NCI-H446 (cell line): ENCODE measurements around the gene ZNF814.
"Not testable (repeated sequence)": the region's sequence is repeated elsewhere in the genome, so short reads cannot be mapped to it uniquely, and the experiment has no call there.

ENCODE experiments used
- DNase-seq, 2 experiments: peaks; one replicate each; lab custom pipeline; 2025; lab: John Stamatoyannopoulos, UW

Gene ZNF814

DNA sequence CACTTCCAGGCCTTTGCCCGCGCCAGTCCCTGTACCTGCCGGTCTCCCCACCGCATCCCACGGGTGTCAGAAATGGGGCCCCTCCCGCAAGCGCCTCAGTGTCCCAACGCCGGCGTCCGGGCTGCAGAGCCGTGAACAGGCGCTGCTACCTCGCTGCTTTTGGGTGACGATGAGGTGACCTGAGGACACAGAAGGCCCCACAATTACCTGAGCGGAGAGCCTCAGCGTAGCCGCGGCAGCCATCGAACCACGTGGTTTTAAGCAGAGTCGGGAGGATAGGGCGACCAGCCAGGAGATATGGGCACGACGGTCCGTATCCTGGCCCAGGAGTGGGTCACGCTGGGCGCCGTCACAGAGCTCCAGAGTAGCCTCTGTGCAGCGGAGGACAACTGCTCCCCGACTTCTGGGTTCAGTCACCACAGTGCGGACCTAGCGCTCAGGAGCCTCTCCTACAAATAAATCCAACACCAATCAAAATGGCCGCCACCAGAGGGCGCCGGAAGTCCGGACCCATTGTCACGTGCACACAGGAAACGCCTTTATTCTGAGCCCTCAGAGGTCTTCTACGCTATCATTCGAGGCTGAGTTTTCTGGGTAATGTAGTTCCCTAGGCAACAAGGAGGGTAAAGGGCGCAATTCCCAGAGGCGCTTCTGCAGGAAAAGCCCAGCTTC lies at the start of gene ZNF814:
ZNF814 (minus strand) TSS at position 478 of the 672 bp plus-strand sequence; CDS start at position 243, 235 bp downstream.
- DNase-seq = no peak

DNA sequence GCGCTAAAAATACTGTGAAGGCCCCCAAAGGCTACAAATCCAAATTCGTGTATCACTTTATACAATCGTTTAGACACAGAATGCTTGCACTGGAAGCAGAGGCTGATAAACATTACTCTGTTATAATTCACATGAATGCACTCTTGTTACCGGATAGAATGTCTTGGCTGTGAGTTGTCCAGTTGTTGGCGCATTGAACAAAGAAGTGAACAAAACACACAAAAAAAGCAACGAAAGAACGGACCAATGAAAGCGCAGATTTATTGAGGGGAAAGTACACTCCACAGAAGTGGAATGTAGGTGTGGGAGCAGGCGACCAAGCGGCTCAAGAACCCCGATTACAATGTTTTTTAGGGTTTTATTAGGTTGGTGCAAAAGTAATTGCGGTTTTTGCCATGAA lies 46.9 kb upstream of the ZNF814 start:
- no peak for DNase-seq

DNA sequence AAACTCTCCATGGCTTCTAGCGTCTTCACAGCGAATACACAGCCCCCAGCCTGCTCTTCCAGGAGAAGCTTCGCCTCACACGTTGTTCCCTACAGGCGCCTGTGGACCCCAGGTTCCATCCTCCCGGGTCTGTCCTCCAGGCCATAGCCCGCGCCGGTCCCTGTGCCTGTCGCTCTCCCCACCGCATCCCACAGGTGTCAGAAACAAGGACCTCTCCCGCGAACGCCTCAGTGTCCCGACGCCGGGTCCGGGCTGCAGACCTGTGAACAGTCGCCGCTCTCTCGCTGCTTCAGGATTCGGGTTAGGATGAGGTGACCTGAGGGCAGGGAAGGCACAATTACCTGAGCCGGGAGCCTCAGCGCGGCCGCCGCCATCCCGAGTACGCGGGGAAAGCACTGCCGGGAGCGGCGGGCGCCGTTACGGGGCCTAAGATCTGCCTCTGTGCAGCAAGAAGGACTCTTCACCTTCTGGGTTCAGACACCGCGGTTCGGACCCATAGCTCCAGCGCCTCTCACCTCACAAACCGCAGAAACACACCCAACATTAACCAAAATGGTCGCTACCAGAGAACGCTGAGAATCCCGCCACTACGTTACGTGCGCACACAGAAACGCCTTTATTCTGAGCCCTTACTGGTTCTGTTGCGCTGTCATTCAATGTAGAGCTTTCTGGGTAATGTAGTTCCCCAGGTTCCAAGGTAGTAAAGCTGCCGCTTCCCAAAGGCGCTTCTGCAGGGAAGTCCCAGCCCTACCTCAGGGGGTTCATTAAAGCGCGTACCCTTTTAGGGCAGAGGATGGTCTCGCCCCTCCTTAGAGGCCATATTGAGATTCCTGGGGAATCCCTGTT lies 46.2 kb upstream of the ZNF814 start, which contains the start of gene ZNF418:
ZNF418 (minus strand) TSS at position 583 of the 846 bp plus-strand sequence. CDS start 1,580 bp downstream, outside the sequence.
- DNase-seq = no peak

DNA sequence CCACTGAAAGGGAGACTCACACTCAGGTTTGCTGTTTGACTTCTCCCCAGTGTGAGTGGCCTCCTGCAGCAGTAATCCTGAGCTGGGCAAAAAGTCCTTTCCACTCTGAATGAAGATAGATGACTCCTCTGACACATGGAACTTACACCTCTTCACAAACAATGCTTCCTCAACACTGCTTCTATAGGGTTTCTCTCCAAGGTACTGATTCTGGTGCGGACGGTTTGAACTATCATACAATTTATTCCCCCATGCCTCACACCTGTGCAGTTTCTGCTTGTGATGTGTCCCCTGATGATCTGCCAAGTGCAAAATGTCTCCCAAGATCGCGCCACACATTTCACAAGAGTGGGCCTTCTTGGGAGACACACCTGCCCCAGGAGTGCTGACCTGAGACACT lies 38.8 kb upstream of the ZNF814 start:
- no peak for DNase-seq

DNA sequence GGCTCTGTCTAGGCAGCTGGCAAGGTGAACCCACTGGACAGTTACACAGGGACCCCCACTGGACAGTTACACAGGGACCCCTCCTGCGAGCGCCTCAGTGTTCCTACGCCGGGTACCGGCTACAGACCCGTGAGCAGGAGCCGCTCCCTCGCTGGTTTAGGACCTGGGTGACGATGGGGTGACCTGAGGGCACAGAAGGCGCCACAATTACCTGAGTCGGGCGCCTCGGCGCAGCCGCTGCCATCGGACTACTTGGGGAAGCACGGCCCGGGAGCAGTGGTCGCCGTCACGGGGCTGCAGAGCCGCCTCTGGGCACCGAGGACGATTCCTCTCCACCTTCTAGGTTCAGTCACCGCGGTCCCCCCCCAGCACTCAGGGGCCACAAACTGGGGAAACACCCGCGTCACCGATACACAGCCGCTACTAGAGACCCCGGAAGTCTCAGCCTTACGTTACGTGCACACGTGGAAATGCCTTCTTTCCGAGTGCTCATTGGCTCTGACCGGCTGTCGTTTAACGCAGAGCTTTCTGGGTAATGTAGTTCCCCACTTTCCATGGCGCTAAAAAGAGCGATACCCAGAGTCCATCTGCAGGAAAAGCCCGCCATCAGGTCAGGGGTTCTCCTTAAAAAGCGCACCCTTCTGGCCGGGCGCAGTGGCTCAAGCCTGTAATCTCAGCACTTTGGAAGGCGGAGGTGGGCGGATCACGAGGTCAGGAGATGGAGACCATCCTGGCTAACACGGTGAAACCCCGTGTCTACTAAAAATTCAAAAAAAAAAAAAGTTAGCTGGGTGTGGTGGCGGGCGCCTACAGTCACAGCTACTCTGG lies 27.5 kb upstream of the ZNF814 start, which contains the start of gene ZNF417:
ZNF417 (minus strand) TSS at position 425 of the 828 bp plus-strand sequence; CDS start at position 244, 181 bp downstream.
- DNase-seq = peak; percentile 79 to 94

DNA sequence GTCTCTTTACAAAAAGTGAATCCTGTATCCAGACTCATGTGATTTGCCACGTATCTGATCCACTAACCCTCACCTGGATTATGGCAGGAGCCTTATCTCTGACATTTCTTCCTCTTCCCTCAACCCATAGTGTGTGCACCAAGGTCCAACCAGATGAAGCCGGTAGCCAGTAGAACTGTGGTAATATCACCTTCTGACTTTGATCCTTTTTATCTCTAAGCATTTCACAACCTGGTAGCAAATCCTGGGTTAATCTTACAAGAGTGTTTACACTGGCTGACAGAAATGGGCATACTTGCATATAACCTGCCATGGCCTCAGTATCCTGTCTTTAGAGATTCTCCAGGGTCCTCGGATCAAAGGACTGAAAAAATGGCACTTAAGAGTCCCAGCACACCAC lies 25.7 kb upstream of the ZNF814 start:
- no peak for DNase-seq

DNA sequence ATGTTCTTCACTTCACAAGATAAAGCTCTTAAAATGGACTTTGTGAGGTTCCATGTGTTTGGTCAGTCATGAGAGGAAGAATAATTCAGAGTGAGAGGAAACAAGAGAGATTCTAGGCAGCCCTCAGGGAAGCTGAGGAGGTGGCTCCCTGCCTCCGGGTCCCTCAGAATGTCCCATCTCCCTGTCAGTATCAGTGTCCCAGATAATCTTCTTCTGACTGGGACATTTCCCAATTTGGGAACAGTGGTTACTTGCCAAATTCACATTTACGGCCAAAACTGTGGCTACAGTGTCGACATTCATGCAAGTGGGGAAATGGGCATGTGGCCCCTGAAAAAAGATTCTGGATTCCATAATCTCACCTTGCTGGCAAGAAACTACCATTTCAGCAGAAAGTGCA lies 18.6 kb upstream of the ZNF814 start:
- DNase-seq = no peak

DNA sequence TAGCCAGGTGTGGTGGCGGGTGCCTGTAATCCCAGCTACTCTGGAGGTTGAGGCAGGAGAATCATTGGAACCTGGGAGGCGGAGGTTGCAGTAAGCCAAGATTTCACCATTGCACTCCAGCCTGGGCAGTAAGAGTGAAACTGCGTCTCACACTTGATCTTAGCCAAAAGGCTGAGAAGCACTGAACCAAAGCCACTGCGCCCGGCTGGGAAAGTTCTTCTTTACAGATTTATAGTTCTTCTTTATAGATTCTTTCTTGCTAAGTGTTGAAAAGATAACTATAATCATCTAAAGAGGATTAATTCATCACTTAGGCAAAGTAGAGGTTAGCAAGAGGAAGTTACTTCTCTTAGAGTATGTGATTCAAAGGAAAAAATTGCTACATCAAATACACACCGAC lies 16.4 kb upstream of the ZNF814 start:
- DNase-seq = no peak

DNA sequence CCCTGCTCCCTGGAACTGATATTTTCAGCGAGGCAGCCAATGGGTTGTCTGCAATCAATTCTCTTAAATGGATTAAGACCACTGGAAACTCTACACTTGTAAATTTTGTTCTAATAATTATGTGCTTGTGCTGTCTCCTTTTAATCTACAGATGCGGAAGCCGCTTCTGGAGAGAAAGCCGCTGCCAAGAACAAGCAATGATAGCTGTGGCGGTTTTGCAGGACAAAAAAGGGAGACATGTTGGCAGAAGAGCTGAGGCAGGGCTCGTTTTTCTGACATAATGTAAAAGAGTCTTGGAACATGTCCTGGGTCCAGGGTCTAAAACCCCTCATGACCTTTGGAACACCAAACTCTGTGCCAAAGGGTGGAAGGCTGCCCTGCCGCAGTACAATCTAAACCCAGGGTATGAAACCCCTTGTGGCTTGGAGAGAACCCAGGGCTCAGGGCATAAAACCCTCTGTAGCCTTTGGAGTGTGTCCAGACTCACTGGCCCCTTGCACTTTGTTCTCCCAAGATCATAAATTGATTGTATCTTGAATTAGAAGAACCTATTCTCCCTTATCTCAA lies 14.9 kb upstream of the ZNF814 start:
- no peak for DNase-seq

DNA sequence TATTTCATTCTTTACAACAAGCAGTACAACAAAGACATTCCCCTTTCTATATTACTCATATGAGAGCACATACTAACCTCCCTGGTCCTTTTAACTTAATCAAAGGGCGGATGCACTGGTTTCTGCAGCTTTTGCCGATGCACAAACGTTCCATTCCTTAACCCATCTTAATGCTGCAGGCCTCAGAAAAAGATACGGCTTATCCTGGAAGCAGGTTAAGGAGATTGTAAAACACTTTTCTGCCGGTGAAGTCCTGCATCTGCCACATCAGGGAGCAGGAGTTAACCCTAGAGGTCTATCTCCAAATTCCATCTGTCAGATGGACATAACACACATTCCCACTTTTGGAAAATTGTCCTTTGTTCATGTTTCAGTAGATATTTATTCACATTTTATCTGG lies 11.5 kb upstream of the ZNF814 start:
- DNase-seq = no peak

DNA sequence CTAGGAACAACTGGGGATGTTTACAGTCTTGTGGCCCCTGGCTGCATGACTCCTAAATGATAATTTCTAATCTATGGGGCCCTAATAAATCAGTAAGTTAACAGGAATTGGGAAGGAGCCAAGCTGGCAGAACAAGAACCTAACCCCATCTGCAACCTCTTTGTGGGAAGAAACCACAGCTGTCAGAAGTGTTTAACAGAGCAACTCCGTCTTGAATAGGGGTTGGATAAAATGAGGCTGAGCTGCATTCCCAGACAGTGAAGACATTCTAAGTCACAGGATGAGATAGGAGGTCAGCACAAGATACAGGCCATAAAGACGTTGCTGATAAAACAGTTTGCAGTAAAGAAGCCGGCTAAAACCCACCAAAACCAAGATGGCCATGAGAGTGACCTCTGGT lies 1.9 kb upstream of the ZNF814 start:
- DNase-seq = not testable (repeated sequence)

DNA sequence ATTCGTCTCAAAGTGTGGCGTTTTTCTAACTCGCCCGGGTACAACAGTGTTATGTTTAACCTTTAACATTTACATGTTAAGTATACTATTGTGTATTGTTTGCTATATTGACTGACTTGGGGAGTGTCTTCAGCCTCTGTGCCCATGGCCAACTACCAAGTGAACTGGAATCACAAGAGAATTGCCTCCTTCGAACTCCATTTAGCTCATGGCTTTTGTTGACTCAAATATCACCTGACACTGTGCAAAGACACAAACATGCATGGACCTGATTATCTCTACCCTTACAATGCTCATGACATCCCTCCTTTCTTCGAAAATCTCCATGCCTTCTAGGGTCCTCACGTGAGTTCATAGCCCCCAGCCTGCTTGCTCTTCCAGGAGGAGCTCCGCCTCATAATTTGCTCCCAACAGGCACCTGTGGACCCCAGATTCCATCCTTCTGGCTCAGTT lies 704 bp downstream of the ZNF814 start:
- no peak for DNase-seq

DNA sequence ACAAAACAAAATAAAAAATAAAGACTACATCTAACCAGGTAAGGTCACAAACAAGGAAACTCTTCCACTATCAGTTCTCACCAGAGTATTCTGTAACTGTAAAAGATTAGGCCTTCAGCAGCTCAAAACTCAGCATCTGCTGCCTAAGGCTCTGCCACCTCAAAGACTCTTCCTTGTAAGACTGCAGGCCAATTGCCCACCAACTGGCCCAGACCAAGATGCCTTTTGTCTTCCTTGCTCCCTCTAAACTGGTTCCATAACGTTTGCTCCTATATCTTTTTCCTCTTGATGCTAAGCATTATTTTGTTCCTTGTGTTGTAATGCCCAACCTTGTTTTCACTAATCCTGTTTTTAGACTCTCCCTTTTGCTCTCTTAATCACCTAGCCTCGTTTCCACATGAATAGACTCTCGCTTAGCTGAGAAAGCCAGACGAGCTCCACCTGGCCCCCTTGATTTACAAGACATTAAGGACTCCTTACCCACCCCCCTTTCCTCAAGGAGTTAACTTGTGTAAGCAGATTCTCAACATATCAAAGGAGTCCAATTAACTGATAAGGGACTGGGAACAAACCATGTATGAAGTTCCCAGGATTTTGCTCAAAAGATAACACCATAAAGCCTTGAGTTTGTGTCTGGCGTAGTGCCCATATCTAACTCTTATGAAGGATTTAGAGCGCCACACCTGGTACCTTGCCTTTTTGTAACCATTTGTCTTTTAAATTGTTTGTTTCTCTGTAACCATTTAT lies 1.5 kb downstream of the ZNF814 start:
- no peak for DNase-seq

DNA sequence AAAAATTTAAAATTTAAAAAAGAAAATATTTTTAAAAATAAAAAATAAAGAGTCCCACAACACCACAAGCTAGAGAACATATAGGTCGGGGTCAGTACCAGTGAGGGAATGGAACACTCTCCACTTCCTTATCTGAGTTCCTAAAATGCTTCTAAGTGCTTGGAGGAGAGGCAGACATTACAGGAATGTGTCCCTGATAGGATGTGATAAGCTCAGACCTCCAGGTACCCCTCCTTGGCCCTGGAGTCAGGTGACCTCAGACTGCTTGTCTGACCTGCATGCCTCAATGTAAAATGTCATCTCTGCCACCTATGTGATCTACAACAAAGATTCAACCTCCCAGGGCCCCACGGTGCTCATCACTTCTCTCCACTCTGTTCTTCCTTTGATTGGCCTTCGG lies 2.8 kb downstream of the ZNF814 start:
- no peak for DNase-seq

DNA sequence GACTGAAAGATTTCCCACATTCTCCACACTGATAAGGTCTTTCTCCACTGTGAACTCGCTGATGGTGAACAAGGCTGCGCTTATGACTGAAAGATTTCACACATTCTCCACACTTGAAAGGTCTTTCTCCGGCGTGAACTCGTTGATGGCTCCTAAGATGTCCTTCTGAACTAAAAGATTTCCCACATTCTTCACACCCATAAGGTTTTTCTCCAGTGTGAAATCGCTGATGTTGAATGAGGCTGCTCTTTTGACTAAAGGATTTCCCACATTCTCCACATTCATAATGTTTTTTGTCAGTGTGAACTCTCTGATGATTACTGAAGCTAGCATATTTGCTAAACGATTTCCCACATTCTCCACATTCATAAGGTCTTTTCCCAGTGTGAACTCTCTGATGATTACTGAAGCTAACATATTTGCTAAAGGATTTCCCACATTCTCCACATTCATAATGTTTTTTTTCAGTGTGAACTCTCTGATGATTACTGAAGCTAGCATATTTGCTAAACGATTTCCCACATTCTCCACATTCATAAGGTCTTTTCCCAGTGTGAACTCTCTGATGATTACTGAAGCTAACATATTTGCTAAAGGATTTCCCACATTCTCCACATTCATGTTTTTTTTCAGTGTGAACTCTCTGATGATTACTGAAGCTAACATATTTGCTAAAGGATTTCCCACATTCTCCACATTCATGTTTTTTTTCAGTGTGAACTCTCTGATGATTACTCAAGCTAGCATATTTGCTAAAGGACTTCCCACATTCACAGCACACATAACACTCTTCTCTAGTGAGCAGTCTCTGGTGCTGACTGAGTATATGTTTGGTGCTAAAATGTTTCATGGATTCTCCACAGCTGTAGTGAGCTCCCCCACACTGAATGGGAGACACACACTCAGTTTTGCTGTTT lies 14.7 kb downstream of the ZNF814 start:
- not testable (repeated sequence) for DNase-seq

DNA sequence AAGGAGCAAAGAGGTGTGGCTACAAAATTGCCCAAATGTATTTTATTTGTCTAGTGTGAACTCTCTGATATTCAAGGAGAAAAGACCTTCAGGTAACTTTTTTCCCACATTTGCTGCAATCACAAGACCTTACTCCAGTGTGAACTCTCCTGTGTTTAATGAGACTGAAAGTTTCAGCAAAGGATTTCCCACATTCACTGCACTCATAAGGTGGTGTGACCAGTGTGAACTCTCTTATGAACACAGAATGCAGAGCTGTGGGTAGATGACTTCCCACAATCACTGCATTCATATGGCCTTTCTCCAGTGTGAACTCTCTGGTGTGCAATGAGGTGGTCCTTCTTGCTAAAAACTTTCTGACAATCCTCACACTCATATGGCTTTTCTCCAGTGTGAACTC lies 16.4 kb downstream of the ZNF814 start:
- no peak for DNase-seq

DNA sequence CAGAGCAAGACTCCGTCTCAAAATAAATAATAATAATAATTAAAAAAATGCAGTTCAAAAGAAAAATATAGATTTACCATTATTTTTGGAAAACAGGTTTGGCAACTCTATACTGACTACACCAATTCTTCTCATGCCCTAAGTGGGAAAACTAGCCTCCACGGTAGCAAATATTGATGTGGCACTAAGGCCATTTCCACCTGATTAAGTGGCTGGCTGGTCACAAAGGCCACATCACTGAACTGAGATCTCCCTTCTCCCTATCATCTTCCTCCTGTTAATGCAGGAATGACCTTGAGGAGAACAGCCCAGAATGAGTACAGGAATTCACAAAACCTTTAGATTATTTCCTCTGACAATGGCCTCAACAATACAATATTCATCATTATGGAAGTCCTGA lies 18.6 kb downstream of the ZNF814 start:
- DNase-seq = no peak

DNA sequence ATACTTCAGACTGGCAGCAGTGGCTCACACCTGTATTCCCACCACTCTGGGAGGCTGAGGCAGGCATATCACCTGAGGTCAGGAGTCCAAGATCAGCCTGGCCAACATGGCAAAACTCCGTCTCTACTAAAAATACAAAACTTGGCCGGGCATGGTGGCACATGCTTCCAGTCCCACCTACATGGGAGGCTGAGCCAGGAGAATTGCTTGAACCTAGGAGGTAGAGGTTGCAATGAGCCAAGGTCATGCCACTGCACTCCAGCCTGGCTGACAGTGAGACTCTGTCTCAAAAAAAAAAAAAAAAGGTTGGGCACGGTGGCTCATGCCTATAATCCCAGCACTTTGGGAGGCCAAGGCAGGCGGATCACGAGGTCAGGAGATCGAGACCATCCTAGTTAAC lies 19.2 kb downstream of the ZNF814 start:
- DNase-seq = not testable (repeated sequence)

DNA sequence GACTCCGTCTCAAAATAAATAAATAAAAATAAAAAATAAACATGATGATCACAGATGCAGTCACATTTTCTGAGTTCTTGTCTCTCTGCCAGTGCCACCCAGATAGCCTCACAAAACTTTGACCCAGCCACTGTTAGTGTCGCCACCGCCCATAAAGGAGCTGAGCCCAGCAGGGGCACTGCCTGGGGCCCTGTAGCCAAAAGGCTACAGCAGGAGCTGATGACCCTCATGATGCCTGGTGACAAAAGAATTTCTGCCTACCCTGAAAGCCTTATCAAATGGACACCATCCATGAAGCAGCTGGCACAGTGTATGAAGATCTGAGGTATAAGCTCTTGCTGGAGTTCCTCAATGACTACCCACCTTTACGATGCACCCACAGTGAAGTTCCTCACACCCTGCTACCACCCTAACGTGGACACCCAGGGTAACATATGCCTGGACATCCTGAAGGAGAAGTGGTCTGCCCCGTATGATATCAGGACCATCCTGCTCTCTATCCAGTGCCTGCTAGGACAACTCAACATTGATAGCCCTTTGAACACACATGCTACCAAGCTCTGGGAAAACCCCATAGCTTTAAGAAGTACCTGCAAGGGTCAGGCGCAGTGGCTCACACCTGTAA lies 20.9 kb downstream of the ZNF814 start:
- DNase-seq = no peak

DNA sequence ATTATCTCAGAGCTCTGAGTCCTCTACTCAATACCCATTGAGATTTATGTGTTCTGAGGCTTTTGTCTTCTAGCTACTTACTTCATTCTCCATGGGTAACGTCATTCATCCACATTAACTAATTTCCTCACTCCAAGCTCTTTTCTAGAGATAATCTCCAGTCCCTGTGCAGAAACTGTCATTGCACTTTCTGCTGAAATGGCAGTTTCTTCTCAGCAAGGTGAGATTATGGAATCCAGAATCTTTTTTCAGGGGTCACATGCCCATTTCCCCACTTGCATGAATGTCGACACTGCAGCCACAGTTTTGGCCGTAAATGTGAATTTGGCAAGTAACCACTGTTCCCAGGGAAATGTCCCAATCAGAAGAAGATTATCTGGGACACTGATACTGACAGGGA lies 26.5 kb downstream of the ZNF814 start:
- not testable (repeated sequence) for DNase-seq
